Hindlimb muscle (tissue), 1 donor: ENCODE results near the gene SH2D1B. TPM values are rescaled to one million over a fixed set of nuclear protein-coding genes. Genes with fewer than 3 reads are reported as not detected.

Source experiments
- DNase-seq: peaks from one replicate; pipeline ENCODE4 v3.0.0-alpha.2; 2013
- polyA plus RNA-seq: library from polyadenylated mRNA; unstranded; fragments of 120-200 nt; gene quantifications from one replicate; pipeline ENCODE4 v1.2.1, GENCODE V29; 2013; ENCODE audit not compliant: insufficient read length

SH2D1B gene
- polyA plus RNA-seq, 1 donor, result 0.18 TPM

- no peak for DNase-seq
Measured at GRCh38 chr1:162381383-162381782, 30.6 kb downstream of the SH2D1B start, which contains the start of gene C1orf226. TSS of gene C1orf226 (plus strand) at chr1:162381728. CDS start at chr1:162381902, 174 bp downstream.

DNA sequence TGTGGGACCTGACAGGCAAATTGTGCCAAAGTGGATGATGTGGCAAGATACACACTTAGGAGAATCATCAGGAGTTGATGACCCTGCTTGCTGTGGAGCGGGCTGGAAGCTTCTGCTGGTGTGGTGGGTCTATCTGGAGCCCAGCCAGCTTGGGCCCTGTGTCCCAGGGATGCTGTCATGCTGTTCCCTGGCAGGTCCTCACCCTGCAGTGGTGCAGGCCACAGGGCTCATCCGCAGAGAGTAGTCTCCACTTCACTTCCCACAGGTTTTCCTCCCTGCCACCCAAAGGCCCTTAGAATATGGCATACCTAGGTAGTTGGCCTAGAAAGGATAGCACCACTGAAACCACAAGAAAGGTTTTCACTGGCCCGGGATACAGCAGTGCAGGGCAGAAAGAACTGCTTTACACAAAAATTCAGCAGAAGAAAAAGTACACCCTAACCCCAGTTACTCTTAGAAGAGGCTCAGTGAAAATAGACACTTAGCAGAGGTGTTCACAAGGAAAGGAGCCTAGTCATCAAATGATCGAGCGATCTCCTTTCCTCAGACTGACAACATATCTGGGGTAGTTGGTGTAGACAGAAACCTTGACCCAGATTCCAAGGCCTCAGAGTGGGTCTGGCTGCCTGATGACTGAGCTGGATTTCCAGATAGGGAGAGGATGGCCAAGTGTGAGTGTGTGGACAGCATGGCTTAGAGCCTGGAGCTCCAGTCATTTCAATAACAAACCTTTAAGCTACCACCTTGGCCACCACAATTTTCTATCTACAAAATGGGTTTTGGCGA is 31.7 kb downstream of the SH2D1B start:
- no peak for DNase-seq

GRCh38 chr1:162376691-162377090 is 35.2 kb downstream of the SH2D1B start, which contains the start of gene SPATA46:
TSS of gene SPATA46 (minus strand) at chr1:162376854. CDS start at chr1:162376790, 64 bp downstream.
- DNase-seq, result no peak

- DNase-seq, result no peak
Measured at GRCh38 chr1:162375463-162375862, 36.5 kb downstream of the SH2D1B start.

GRCh38 chr1:162374406-162374805 is 37.5 kb downstream of the SH2D1B start:
- DNase-seq, result no peak

- no peak for DNase-seq
Measured at GRCh38 chr1:162373541-162374260, 38.2 kb downstream of the SH2D1B start.

DNA sequence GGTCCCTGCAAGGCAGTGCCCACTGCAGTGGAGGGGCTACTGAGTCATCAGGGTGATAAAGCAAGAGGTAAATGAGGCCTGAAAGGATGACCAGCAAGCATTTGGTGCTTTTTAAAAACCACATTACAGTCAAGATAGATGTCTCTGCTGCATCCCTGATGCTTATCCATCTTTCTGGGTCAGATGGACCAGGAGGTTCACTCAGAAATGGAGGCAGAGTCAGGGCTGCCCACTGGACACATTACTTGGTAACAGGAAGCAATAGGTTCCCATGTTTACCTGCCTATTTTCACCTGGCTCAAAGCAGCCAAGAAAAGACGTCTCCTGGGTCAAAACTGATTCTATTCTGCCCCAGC is 38.9 kb downstream of the SH2D1B start:
- no peak for DNase-seq

- DNase-seq, result no peak
Measured at GRCh38 chr1:162372159-162373071, 39.5 kb downstream of the SH2D1B start.

DNA sequence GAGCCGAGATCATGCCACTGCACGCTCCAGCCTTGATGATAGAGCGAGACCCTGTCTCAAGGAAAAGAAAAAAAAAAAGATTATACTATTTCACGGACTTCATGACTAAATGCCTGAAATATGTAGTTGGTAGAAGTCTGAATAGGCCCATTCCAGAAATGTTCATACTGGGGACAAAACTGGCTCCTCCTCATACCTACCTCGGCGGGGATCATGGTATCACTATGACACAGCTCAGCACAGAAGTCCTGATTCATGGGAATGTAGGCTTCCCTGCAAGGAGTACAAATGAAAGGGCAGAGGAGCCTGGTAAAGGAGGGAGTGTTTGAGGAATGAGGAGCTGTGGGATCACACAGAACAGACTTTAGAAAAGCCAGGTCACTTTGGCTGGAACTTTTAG is 40.3 kb downstream of the SH2D1B start:
- DNase-seq, result no peak

DNA sequence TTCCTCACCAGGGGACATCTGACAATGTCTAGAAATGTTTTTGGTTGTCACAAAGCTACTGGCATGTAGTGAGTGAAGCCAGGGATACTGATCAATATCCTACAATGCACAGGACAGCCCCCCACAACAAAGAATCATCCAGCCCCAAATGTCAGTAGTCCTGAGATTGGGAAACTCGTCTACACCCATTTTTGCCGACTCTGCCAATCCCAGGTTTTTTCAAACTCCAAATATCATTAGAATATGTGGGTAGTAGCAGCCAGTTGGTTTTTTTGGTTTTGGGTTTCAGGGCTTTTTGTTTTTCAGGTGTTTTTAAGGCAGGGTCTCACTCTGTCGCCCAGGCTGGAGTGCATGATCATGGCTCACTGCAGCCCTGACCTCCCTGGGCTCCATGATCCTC is 41.2 kb downstream of the SH2D1B start:
- no peak for DNase-seq

GRCh38 chr1:162370161-162370560 is 41.8 kb downstream of the SH2D1B start:
- DNase-seq, result no peak

DNA sequence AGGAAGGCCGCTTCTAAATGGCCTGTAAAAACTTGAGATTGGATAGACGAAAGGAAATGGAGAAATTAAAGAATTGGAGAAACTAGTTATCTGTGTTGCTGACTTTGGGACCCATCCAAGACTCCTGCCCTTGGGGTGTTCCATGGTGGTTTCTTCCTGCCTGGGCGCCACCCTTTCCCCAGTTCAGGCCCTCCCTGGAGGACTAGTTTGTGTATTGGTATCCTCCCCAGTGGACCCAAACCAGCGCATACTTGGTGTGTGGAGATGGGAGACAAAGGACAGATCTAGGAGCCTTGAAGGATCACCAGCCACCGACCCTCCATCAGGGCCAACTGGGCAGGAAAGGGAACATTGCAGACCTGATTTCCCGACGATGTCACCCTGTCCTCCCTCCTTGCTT is 42.4 kb downstream of the SH2D1B start:
- DNase-seq, result no peak

GRCh38 chr1:162368451-162368850 is 43.5 kb downstream of the SH2D1B start:
- DNase-seq, result no peak

DNA sequence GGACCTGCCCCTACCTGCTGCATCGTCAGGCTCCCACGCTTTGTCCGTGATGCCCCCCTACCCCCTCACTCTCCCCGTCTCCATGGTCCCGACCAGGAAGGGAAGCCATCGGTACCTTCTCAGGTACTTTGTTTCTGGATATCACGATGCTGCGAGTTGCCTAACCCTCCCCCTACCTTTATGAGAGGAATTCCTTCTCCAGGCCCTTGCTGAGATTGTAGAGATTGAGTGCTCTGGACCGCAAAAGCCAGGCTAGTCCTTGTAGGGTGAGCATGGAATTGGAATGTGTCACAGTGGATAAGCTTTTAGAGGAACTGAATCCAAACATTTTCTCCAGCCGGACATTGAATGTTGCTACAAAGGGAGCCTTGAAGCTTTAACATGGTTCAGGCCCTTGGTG is 44.2 kb downstream of the SH2D1B start:
- DNase-seq, result no peak

- DNase-seq, result no peak
Measured at GRCh38 chr1:162367073-162367472, 44.9 kb downstream of the SH2D1B start.

- no peak for DNase-seq
Measured at GRCh38 chr1:162366671-162367070, 45.3 kb downstream of the SH2D1B start.

DNA sequence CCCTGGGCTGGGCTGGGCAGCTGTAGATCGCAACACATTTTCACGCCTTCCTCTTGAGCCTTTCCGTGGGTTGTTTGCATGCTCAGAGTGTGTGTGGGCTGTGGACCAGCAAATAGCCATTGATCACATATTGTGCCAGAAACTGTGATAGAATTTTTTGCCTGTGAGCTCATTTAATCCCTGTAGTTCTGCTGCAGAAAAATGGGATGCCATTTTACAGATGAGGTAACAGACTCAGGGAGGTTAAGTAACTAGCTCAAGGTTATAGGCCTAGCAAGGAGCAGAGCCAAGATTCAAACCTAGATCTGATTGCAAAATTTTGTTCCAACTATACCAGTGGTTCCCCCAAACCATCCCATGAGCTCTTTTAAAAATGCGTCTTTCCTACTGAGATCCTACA is 45.8 kb downstream of the SH2D1B start:
- no peak for DNase-seq

GRCh38 chr1:162365284-162366020 is 46.5 kb downstream of the SH2D1B start:
- DNase-seq, result no peak

GRCh38 chr1:162364498-162364897 is 47.4 kb downstream of the SH2D1B start:
- DNase-seq, result no peak

GRCh38 chr1:162363823-162364222 is 48.1 kb downstream of the SH2D1B start:
- no peak for DNase-seq

DNA sequence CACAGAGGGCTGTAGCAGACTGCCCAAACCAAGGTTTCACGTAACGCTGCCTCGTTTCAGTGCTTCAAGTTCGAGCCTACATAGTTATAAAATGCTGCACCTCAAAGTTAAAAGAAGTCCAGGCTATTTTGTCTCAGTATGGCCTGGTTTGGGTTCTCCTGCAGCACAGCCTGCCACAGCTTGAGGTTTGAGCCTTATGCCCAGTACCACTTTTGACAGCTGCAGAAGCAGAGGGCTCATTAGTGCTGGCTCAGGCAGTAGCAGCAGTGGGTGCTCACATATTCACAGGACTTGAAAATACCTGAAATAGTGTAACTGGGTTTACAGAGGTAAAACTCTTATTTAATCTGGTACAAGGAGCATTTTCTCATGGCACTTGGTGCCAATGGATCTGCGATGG is 50.6 kb downstream of the SH2D1B start:
- no peak for DNase-seq

GRCh38 chr1:162360874-162361260 is 51.1 kb downstream of the SH2D1B start:
- no peak for DNase-seq
